ENCODE data around the gene DLK1.

Gene DLK1

DNA sequence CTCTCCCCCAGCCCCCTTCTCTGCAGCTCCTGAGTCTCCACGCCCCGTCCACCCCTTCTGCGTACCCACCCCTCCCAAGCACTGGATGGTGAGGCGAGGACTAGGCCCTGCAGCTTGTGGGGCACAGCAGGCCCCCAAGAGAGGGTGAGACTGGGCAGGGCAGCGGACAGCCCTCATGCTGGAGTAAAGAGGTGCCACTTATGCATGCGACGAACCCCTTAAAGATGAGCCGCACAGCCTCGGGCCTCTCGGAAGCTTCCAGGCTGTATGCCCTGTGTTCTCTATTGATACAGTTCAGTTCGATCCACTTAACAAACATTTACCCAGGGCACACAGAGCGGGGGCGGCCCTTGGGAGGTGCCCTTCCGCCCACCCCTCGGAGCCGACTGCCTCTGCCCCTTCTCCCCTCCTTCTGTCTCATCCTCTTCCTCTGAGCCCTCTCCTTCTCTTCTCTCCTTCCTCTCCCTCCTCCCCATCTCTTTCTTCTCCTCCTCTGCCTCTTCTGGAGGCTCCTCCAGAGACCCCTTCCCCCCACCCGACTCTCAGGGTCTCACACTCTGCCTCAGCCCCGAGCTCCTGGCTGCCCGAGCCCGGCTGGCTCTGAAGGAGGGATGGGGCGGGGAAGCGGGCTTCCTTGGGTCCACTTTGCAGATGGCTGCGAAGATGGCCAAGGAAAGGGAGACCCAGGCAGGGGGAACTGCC is 32.7 kb upstream of the DLK1 start:
- DNase-seq (ENCODE audit: low read depth in 2 of 2), result no peak

DNA sequence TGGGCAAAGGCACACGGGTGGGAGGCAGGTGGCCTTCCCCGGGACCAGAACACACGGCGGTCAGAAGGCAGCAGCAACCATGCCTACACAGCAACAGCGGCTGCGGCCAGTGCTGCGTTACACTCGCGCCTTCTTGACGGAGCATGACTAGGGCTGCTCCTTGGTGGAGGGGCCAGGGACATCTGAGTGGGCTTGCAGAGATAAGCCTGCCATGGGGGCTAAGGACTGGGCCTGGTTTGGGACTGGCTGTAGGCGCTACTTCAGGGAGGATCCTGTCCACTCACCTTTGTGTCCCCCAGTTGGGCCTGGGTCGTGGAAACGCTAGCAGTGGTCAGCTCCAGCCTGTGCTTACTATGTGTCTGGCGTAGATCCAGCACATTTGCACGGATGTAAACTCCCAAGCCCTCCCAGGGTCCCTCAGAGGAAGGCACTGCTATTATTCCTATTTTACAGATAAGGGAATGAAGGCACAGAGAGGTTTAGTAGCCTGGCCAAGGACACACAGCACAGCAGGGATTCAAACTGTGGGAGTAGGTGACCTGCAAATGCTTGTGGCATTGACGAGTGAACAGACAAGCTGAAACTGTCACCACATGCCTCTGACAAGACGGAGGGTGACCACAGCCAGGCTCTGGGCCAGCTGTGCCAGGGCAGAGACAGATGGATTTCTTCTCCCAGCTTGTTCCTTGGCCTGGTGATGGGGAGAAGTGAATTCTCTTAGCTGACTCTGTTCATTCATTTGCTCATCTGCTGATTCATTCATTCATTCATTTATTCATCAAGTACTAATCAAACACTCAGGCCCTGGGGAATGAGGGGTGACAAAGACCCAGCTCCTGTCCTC is 31.9 kb upstream of the DLK1 start:
- DNase-seq (ENCODE audit: low read depth in 2 of 2), result no peak

DNA sequence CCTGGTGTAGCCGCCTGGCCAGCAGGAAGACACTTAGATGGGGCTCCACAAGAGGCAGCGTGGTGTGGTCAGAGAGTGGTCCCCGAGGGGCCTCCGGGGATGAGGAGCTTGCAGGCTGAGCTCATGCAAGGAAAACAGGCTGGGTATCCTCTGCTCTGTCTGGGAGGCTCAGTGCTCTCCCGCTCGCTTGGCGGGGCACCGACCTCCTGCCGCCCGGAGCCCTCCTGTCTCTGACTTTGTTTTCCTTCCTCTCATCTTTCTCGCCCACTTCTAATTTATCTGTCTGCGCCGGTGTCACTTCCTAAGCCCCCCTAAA is 31.3 kb upstream of the DLK1 start:
- DNase-seq (ENCODE audit: low read depth in 2 of 2), result no peak

DNA sequence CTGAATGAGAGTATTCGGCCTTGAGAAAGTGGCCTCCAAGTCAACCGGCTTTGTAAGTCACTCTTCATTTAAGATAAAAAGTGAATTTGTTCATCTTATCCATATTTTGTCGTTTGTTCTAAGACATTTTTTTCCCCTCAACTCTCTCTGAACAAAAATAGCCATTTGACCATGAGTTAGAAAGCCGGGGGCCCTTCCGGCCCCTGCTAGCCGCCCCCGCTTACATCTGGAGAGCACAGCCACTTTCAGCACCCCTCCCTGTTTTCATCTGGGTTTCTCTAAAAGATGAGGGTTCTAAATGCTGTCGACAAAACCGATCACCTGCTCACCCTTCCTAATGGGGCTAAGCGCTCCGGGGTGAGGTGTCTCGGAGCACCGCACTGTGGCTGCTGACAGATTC is 30.7 kb upstream of the DLK1 start:
- no peak for DNase-seq (ENCODE audit: low read depth in 2 of 2)

DNA sequence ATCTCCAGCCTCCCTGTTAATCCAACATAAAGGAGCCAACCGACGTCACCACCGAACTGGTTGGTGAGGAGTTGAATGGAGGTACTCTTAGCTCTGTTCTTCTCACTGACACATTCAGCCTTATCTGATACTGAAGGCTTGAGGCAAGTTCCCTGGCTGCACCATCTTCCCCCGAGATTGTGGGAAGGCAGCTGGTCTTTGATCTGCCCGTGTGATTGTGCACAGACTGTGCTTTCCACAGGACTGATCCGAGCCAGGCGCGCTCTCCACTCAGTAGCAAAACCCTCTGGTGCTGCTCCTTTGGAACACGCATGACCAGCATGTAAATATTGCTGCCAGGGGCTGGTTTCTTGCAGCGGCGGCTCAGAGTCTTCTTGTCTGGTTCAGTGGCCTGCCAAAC is 30.1 kb upstream of the DLK1 start:
- no peak for DNase-seq (ENCODE audit: low read depth in 2 of 2)

DNA sequence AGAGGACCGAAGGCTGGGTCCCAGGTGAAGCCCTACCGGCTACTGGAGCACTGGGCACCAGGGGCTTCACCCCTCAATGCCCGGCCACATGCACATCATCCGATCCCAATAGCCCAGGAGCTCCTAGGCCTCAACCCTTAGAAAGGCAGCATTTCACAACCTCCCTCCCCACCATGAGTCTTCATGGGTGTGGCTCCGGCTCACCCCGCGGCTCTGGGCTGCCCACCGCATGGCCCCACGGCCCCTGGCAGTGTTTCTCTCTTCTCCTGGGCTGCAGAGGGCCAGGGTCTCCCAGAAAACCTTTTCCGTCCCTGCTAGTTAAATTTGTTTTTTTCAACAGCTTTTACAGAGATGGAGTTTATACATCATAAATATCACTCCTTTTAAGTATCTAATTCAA is 28.6 kb upstream of the DLK1 start:
- no peak for DNase-seq (ENCODE audit: low read depth in 2 of 2)

DNA sequence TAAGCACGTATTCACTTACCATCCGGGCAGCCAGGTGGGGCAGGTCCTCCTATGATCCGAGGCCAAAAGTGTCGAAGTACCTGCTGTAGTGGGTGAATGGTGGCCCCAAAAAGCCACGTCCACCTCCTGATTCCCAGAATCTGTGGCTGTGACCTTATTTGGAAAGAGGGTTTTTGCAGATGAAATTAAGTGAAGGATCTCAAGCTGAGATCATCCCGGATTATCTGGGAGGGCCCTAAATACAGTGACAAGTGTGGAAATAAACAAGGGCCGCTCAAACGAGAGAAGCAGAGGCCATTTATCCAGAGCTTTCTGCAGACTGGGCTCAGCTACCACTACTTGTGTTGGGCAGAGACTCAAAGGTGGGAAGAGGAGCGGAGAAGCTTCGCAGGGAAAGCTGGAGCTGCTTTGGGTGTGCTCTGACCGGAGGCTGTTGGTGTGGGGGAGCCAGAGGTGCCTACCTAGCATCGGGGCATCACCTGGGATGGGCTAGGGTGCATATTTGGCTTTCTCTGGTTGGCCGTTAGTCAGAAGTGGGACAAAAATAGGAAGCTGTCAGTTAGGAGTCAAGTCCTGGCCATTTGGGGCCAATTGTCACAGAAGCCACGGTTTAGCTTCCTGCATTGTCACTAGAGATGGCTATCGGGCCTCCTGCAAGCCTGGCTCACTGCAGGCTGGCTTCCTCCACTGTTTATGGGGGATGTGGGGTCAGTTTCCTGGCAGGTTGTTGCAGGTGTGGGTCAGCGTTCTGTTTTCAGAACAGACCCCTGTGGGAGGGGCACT is 27.8 kb upstream of the DLK1 start:
- no peak for DNase-seq (ENCODE audit: low read depth in 2 of 2)

DNA sequence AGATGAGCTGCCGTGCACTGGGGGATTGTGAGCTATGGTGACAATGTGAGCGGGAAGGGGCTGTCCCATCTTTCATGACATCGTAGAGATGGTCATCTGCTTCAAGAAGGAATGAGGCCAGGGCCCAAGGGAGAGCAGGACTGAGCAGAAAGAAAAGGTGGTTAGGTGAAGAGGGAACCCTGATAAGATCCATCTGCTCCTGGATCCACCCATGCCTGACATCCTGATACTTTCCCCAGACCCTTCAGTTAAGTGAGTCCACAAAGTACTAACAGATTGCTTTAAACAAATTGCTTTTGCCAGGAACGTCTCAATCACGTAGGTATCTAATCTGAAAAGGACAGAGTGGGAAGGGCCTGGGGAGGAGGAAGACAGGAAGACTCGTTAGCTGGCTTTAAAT is 25.4 kb upstream of the DLK1 start:
- no peak for DNase-seq (ENCODE audit: low read depth in 2 of 2)

DNA sequence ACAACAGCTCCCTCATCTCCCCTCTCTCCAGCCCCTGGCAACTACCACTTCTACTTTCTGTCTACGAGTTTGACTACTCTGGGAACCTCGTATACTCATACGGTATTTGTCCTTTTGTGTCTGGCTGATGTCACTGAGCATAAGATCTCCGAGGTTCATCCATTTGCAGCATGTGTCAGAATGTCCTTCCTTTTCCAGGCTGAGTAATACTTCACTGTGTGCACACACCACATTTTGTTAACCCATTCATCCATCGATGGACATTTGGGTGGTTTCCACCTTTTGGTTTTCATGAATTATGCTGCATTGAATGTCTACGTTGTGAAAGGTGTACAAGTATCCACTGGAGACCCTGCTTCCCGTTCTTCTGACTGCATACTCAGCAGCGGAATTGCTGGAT is 24.1 kb upstream of the DLK1 start:
- no peak for DNase-seq (ENCODE audit: low read depth in 2 of 2)

DNA sequence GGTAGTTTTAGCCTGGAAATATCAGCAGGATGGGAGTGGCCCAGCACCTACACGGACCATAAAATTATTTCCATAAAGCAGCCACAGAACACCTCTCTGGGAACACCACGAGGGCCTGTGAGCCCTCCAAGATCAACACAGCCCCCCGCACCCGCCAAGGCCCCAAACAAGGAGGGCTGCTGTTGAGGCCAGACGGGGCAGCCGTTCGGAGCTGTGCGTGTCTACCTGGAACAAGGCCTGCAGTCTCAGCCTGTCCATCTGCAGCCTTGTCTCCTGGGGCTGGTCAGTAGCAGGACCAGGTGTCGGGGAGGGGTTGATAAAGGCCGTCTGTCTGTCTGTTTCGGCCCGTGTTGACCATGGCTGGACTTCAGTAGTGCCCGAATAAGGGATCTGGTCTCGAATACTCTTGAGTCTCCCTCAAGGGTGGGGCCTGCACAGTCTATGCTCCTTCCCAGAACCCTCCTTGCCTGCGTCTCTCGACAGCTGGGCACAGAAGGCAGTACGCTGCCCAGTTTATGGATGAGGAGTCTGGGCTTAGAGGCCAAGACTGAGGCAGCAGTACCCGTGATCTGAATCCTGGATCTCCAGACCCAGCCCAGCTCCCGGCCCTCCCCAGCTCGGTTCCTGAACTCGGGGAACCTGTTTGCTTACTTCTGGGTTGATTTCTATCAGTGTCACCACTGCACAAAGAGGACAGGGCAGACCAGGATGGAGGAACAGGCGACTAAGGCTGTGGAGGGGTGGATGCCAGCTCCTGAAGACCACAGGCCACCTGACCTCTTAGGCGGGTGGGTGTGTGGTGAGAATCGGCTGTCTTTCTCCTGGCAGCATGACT is 23.1 kb upstream of the DLK1 start:
- DNase-seq (ENCODE audit: low read depth in 2 of 2), result no peak

DNA sequence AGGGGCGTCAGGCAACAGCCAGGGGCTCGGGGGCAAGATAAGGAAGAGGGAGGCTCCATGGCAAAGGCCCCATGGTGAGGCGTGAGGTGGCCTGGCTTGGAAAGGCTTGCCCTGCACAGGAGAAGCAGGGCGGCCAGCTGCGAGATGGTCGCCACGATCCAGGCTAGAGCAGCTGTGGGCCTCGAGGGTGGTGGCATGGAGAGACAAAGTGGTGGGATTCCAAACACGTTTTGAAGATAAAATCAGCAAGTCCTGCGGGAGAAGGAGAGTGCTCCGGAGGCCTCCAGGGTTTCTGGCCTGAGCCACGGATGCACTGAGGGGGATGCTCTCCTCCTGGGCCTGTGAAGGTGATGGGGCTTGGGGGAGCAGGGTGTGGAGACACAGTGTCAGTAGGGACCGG is 20.5 kb upstream of the DLK1 start:
- no peak for DNase-seq (ENCODE audit: low read depth in 2 of 2)

DNA sequence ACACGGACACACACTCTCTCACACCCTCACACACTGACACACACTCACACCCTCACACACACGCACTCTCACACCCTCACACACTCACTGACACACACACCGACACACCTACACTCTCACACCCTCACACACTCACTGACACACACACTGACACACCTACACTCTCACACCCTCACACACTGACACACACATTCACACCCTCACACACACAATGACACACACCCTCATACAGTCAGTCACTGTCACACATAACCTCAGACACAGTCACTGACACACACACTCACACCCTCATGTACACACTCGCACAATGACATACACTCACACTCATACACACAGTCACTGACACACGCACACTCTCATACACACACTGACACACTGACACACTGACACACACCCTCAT is 19.8 kb upstream of the DLK1 start:
- DNase-seq (ENCODE audit: low read depth in 2 of 2), result no peak

DNA sequence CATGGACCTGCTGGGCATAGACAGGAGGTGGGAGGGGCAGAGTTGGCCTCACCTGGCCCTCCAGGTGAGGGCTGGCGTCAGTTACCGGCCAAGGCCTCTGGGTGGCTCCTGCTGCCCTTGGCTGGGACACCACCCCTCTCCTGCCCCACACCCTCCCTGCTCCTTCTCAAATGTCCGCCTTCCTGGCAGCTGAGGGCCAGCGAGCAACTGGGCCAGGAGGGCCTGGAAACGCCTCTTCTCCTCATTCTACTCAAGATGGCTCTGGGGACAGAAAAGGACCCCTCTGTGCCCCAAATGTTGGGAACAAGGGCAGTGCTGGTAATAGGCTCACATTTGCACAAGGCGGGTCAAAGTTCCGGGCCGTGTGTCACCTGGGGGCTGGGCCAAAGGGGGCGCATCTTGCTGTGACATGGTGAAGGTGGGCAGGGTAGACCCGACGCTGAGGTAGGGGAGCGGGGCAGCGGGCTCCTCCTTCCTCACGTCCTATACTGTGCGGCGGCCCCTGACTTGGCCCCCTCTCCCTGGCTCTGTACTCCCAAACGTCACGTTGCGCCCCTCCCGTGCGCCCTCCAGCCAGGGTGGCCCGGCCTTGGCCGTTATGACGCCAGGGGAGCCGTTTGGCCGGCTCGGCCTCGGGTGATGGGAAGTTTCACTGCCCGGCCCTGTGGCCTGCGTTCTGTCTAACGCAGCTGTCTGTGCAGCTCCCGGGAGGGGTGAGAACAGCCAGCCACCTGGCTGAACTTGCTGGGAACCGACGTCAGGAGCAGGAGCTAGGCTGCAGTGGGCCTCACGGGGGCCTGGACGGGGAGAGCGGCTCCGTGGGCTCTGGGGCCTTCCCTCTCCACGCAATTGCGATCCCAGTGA is 18.0 kb upstream of the DLK1 start:
- no peak for DNase-seq (ENCODE audit: low read depth in 2 of 2)

DNA sequence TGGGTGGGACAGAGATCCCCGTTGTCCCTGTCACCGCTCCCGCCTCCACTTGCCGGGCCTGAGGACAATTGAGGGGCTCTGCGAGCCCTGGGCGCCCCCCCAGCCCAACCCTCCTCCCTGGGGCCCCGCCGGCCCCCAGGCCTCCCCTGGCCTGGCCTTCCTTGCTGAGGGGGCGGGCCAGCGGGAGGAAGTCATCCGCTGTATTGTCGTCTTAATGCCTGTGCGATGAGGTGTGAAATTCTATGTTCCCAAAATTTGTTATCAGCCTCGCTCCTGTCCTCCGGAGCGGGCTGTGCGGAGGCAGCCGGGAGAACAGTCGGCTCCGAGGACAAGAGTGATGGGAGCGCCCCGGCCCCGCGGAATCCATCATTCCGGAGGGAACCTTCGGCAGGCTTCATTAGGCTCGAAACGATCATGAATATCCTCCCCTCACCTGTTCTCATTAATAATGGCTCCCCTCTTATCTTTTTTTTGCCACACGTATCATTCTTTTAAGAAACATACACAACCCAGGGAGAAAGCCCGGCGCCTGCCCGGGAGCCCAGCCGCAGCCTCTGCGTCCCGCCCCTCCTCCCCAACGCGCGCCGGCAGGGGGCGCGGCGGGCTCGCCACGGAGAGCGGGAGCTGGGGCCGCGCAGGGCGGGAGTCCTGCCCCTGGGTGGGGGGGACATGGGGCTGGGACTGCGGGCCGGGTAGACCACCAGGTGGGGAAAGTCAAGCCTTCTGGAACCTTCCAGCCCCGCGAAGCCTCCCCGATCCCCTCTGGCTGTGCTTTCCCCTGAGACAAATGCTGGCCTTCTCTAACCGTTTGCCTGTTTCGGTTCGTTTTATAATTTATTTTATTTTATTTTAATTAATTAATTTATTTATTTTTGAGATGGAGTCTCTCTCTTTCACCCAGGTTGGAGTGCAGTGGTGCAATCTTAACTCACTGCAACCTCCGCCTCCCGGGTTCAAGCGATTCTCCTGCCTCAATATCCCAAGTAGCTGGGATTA is 17.1 kb upstream of the DLK1 start:
- DNase-seq (ENCODE audit: low read depth in 2 of 2), result no peak

DNA sequence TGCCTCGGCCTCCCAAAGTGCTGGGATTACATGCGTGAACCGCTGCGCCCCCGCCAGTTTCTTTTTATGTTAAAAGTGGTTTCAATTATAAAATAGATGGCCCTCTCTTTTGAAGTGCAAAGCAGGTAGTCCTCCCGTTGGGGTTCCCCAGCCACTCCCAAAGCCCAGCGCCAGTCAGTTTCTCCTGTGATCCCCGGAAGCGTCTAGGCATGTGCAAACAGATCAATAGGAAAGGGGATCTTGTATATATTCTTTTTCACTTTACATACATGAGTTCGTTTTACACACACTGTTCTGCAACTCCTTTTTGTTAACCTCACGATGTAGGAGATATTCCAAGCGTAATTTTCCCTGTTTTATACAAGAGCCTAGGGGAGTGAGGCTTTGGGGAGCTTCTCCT is 16.3 kb upstream of the DLK1 start:
- no peak for DNase-seq (ENCODE audit: low read depth in 2 of 2)

DNA sequence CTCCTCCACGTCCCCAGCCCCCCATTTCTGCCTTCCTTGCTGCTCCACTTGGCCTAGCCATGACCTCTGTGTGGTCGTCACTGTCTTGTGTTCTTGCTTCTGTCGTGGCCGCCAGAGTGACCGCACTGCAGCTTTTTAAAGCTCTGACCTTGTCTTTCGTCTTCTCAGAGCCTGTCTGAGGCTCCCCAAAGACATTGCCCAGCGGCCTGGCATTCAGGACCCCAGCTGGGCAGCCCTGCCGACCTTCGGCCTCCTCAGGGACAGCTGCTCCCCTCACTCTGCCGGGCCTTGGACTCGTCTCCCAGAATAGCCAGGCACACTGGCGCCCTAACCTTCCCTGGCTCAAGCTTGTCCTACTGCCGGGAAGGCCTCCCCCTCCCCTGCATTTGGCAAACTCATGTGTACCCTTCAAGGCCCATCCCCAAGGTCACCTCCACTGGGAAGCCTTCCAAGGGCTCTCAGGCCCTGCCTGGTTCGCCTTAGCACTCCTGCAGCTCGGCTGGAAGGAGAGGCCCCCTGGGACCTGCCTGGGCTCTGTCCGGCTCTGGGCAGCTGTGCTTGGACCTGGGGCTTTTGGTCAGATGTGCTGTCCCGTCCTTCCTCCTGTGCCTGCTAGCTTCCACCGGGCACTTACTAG is 15.7 kb upstream of the DLK1 start:
- no peak for DNase-seq (ENCODE audit: low read depth in 2 of 2)

DNA sequence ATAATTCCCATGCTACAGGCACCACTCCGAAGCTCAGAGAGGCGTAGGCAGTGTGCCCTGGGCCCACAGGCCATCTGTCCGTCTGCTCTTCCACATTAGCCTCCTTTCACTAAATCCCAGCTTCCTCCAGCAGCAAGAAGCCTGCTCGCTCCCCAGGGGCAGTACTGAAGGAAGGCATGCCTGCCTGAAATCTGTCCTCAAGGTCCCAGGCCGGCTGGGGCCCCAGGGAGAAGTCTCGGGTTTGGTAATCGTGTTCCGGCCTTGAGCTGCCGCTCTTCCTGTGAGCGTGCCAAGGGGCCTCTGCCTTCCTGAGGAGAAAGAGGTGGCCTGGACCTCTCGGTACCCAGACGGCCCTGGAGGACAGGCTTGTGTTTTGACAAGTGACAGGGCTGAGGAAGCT is 15.2 kb upstream of the DLK1 start:
- no peak for DNase-seq (ENCODE audit: low read depth in 2 of 2)

DNA sequence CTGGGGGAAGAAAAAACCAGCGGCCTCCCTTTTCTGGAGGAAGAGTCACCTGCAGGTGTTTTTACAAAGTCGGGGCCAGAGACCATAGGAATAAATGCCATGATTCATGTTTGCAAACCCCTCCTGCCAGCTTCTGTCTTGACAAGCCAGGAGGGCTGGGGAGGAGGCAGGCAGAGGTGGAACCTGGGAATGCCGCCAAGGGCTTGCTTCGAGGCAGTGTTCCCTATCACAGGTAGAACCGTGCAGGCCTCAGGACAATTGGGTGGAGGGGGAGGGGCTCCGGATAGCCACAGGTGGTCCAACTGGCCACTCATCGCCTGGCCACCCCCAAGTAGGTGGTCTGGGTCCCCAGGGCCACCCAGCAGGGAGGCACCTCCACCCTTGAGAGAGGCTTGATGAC is 14.2 kb upstream of the DLK1 start:
- DNase-seq (ENCODE audit: low read depth in 2 of 2), result no peak

DNA sequence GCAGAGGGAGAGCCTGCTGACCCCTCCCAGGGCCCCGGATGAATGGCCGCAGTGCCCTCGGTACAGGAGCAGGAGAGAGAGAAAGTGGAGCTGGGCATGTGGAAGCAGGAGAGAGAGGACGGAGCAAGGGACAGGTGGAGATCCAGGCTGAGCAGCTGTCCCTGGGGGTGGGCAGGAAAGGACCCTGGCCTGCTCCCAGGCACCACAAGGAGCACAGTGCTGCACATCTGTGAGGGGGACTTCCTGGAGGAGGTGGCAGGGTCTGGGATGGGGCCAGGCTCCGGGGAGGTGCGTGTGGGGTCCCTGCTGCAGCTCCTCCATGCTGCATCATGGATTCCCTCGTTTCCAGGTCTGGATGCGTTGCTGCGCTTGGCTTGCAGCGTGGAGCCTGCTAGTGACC is 13.0 kb upstream of the DLK1 start:
- DNase-seq (ENCODE audit: low read depth in 2 of 2), result no peak

Data from stimulated activated CD4-positive, alpha-beta T cell treated with anti-CD3 and anti-CD28 coated beads, Interleukin-1b, Interleukin-23, amount 100 ng/mL, for 1 hour (primary cell).